SU-DHL-6 (cell line): ENCODE results near the gene MAFF.

Source experiments
- H2AFZ ChIP-seq: fragments of 200-600 bp; sonication (generic); 2 replicates; pipeline ENCODE4 v1.6.1; 2014; ENCODE audit warnings: low read depth, mild to moderate bottlenecking, moderate library complexity, mixed read lengths, antibody characterized with exemption, low read length; ENCODE audit not compliant: severe bottlenecking
- H3F3A ChIP-seq: fragments of 200-600 bp; shearing (Covaris generic); 2 replicates; pipeline ENCODE4 v1.6.0; 2016; ENCODE audit warnings: antibody characterized with exemption, mild to moderate bottlenecking; ENCODE audit not compliant: insufficient read depth
- H3K27ac ChIP-seq: fragments of 200-600 bp; sonication (generic); 2 replicates; pipeline ENCODE4 v1.5.1; 2016; ENCODE audit warnings: low read depth, mild to moderate bottlenecking, low read length, moderate library complexity, mixed read lengths
- H3K27me3 ChIP-seq: fragments of 200-600 bp; sonication (generic), shearing (Covaris generic); 2 replicates; pipeline ENCODE4 v1.6.0; 2014; ENCODE audit warnings: mild to moderate bottlenecking, low read length
- H3K36me3 ChIP-seq: fragments of 200-600 bp; sonication (generic); 2 replicates; pipeline ENCODE4 v1.6.1; 2014; ENCODE audit warnings: mild to moderate bottlenecking, low read length, mixed read lengths
- H3K4me2 ChIP-seq: fragments of 300-600, 200-600 bp; shearing (Covaris generic), sonication (generic); 2 replicates; pipeline ENCODE4 v1.6.0; 2014; ENCODE audit warnings: low read length, low read depth, mild to moderate bottlenecking; ENCODE audit not compliant: poor library complexity, severe bottlenecking
- H3K4me3 ChIP-seq: fragments of 200-600 bp; sonication (generic); 2 replicates; pipeline ENCODE4 v1.5.1; 2014; ENCODE audit warnings: antibody characterized with exemption, low read length, mild to moderate bottlenecking, mixed read lengths; ENCODE audit not compliant: insufficient read depth, poor library complexity, severe bottlenecking
- H3K79me2 ChIP-seq: fragments of 200-600 bp; sonication (generic); 2 replicates; pipeline ENCODE4 v1.6.1; 2014; ENCODE audit warnings: mild to moderate bottlenecking, low read length, moderate library complexity; ENCODE audit not compliant: insufficient read depth
- H3K9ac ChIP-seq: fragments of 200-600 bp; sonication (generic); 2 replicates; pipeline ENCODE4 v1.7.0; 2014; ENCODE audit warnings: mild to moderate bottlenecking, low read length
- H3K9me2 ChIP-seq: fragments of 200-600 bp; sonication (generic); replicated peaks from 2 replicates; pipeline ENCODE4 v1.6.1; 2014; ENCODE audit warnings: low read length; ENCODE audit not compliant: insufficient read depth
- H3K9me3 ChIP-seq: fragments of 200-600 bp; sonication (generic); 2 replicates; pipeline ENCODE4 v1.6.1; 2014; ENCODE audit warnings: low read length, mixed read lengths; ENCODE audit not compliant: insufficient read depth
- H4K20me1 ChIP-seq: fragments of 200-600 bp; sonication (generic); 2 replicates; pipeline ENCODE4 v1.6.1; 2014; ENCODE audit warnings: low read depth, mild to moderate bottlenecking, antibody characterized with exemption, low read length, moderate library complexity, mixed read lengths
- CTCF ChIP-seq: fragments of 200-600 bp; sonication (generic); IDR thresholded peaks from one replicate; pipeline ENCODE4 v1.5.1; 2017; ENCODE audit warnings: antibody characterized with exemption, mild to moderate bottlenecking, low read length, moderate library complexity; ENCODE audit not compliant: insufficient read depth, poor library complexity, severe bottlenecking
- EZH2phosphoT487 ChIP-seq: fragments of 200-600 bp; sonication (generic), shearing (Covaris generic); conservative IDR thresholded peaks from 2 replicates; pipeline ENCODE4 v1.6.1; 2018; ENCODE audit warnings: mild to moderate bottlenecking, antibody characterized with exemption, low read length, moderate library complexity, mixed read lengths

MAFF gene

GRCh38 chr22:38220653-38221386, 19.0 kb downstream of the MAFF start:
- H3K9me2 ChIP-seq, result no peaks in the 10 kb centered on the region
- no peak overlapping the region for H3K4me2 ChIP-seq
- no peaks in the 10 kb centered on the region for H3K79me2 ChIP-seq
- H3K9ac ChIP-seq, result no peak overlapping the region
- no peaks in the 10 kb centered on the region for H3K9me3 ChIP-seq
- no peak overlapping the region for H3K4me3 ChIP-seq
- no peaks in the 10 kb centered on the region for H3F3A ChIP-seq
- H2AFZ ChIP-seq, result no peak overlapping the region
- H3K27ac ChIP-seq, result no peak overlapping the region
- TF ChIP-seq EZH2phosphoT487 (no peak), CTCF (no peak)
- no peaks in the 10 kb centered on the region for H4K20me1 ChIP-seq
- no peaks in the 10 kb centered on the region for H3K27me3 ChIP-seq
- no peaks in the 10 kb centered on the region for H3K36me3 ChIP-seq

GRCh38 chr22:38221407-38221806, 19.6 kb downstream of the MAFF start:
- Histone ChIP-seq H3F3A (no peaks in the 10 kb centered on the region), H3K36me3 (no peaks in the 10 kb centered on the region)

GRCh38 chr22:38221908-38222796, 20.4 kb downstream of the MAFF start:
- Histone ChIP-seq H3K9me3 (no peaks in the 10 kb centered on the region), H3K27me3 (no peaks in the 10 kb centered on the region), H3K4me3 (no peak overlapping the region), H3K27ac (no peak overlapping the region), H3K36me3 (no peaks in the 10 kb centered on the region), H3K4me2 (no peak overlapping the region), H3K9ac (no peak overlapping the region), H3F3A (no peaks in the 10 kb centered on the region), H4K20me1 (no peaks in the 10 kb centered on the region), H2AFZ (no peak overlapping the region), H3K9me2 (no peaks in the 10 kb centered on the region), H3K79me2 (no peaks in the 10 kb centered on the region)
- TF ChIP-seq EZH2phosphoT487 (no peak), CTCF (no peak)

More at GRCh38 chr22:38221407-38221806, 19.6 kb downstream of the MAFF start:
- H3K27ac ChIP-seq, result no peak overlapping the region
- no peak overlapping the region for H3K4me3 ChIP-seq
- H3K9ac ChIP-seq, result no peak overlapping the region
- no peaks in the 10 kb centered on the region for H3K9me2 ChIP-seq
- no peaks in the 10 kb centered on the region for H3K27me3 ChIP-seq
- H3K79me2 ChIP-seq, result no peaks in the 10 kb centered on the region
- no peak for TF ChIP-seq CTCF
- no peak for TF ChIP-seq EZH2phosphoT487
- no peaks in the 10 kb centered on the region for H4K20me1 ChIP-seq
- no peak overlapping the region for H2AFZ ChIP-seq
- H3K4me2 ChIP-seq, result no peak overlapping the region
- H3K9me3 ChIP-seq, result no peaks in the 10 kb centered on the region
